Neuronal stem cell (in vitro differentiated cells): ENCODE measurements around the gene FYN.
A peak's percentile ranks its signal among the peaks of the same experiment; 100 is the strongest.

Experiments
- DNase-seq: peaks from one replicate; pipeline ENCODE4 v3.0.0-alpha.2; 2013; ENCODE audit warnings: low spot score
- H2AFZ ChIP-seq: one replicate; pipeline ENCODE4 v1.6.1; 2013; ENCODE audit warnings: mild to moderate bottlenecking, low read length, inconsistent platforms
- H2AK5ac ChIP-seq: 2 replicates; pipeline ENCODE4 v1.6.1; 2013; ENCODE audit warnings: low read depth, mild to moderate bottlenecking, inconsistent platforms, low read length, moderate library complexity, mixed read lengths
- H2BK120ac ChIP-seq: 2 replicates; pipeline ENCODE4 v1.6.1; 2013; ENCODE audit warnings: low read depth, mild to moderate bottlenecking, inconsistent platforms, low read length, moderate library complexity, mixed read lengths
- H2BK12ac ChIP-seq: one replicate; pipeline ENCODE4 v1.6.1; 2013; ENCODE audit warnings: low read length, inconsistent platforms
- H2BK15ac ChIP-seq: 2 replicates; pipeline ENCODE4 v1.6.1; 2013; ENCODE audit warnings: mild to moderate bottlenecking, low read length, inconsistent platforms, mixed read lengths
- H2BK5ac ChIP-seq: one replicate; pipeline ENCODE4 v1.6.1; 2013; ENCODE audit warnings: inconsistent platforms, mild to moderate bottlenecking, low read length, moderate library complexity
- H3K14ac ChIP-seq: one replicate; pipeline ENCODE4 v1.6.1; 2013; ENCODE audit warnings: low read length, inconsistent platforms
- H3K18ac ChIP-seq: 2 replicates; pipeline ENCODE4 v1.6.1; 2013; ENCODE audit warnings: low read length, inconsistent platforms
- H3K23ac ChIP-seq: 2 replicates; pipeline ENCODE4 v1.6.1; 2013; ENCODE audit warnings: low read depth, mild to moderate bottlenecking, mixed read lengths, low read length, inconsistent platforms; ENCODE audit not compliant: poor library complexity
- H3K27ac ChIP-seq: replicated peaks from 3 replicates; pipeline ENCODE4 v1.5.1; 2013; ENCODE audit warnings: low read length, inconsistent platforms
- H3K27me3 ChIP-seq, 3 experiments: 2 replicates each; pipeline ENCODE4 v1.6.1; 2013; ENCODE audit warnings: low read length in 3 of 3, mild to moderate bottlenecking in 2 of 3, inconsistent platforms in 1 of 3, low read depth in 1 of 3, mixed read lengths in 1 of 3, moderate library complexity in 1 of 3; ENCODE audit not compliant: control insufficient read depth in 3 of 3, insufficient read depth in 3 of 3
- H3K36me3 ChIP-seq, 2 donors: replicated peaks in 1 of 2; 2 replicates each; pipeline ENCODE4 v1.6.1; 2013; ENCODE audit warnings: low read length in 2 of 2; ENCODE audit not compliant: control insufficient read depth in 2 of 2, insufficient read depth in 2 of 2
- H3K4ac ChIP-seq: 2 replicates; pipeline ENCODE4 v1.6.1; 2013; ENCODE audit warnings: inconsistent platforms, mild to moderate bottlenecking, low read length, moderate library complexity
- H3K4me1 ChIP-seq, 2 donors: 1 replicate in 1 of 2; 2 replicates in 1 of 2; pipeline ENCODE4 v1.6.1; 2013; ENCODE audit warnings: low read length in 2 of 2, low read depth in 1 of 2; ENCODE audit not compliant: control insufficient read depth in 2 of 2, insufficient read depth in 1 of 2
- H3K4me2 ChIP-seq: one replicate; pipeline ENCODE4 v1.6.1; 2013; ENCODE audit warnings: mild to moderate bottlenecking, low read length, inconsistent platforms; ENCODE audit not compliant: insufficient read depth, poor library complexity, severe bottlenecking
- H3K4me3 ChIP-seq, 2 donors: 2 replicates each; pipeline ENCODE4 v1.5.1; 2013; ENCODE audit warnings: low read length in 2 of 2, mild to moderate bottlenecking in 2 of 2, inconsistent platforms in 1 of 2, moderate library complexity in 1 of 2
- H3K79me1 ChIP-seq: one replicate; pipeline ENCODE4 v1.6.1; 2013; ENCODE audit warnings: low read depth, mild to moderate bottlenecking, inconsistent platforms, low read length, moderate library complexity
- H3K9ac ChIP-seq: one replicate; pipeline ENCODE4 v1.6.1; 2013; ENCODE audit warnings: mild to moderate bottlenecking, low read depth, low read length, inconsistent platforms; ENCODE audit not compliant: poor library complexity
- H3K9me3 ChIP-seq, 2 donors: replicated peaks in 1 of 2; 2 replicates each; pipeline versions ENCODE3 to v1.6.1; 2013; ENCODE audit warnings: low read length in 2 of 2, mild to moderate bottlenecking in 2 of 2, inconsistent platforms in 1 of 2, low read depth in 1 of 2, mixed read lengths in 1 of 2, moderate library complexity in 1 of 2; ENCODE audit not compliant: control insufficient read depth in 2 of 2, insufficient read depth in 1 of 2
- H4K8ac ChIP-seq: one replicate; pipeline ENCODE4 v1.6.1; 2013; ENCODE audit warnings: low read depth, mild to moderate bottlenecking, inconsistent platforms, low read length, moderate library complexity
- H4K91ac ChIP-seq: one replicate; pipeline ENCODE4 v1.6.1; 2013; ENCODE audit warnings: low read length, low read depth, mild to moderate bottlenecking, inconsistent platforms; ENCODE audit not compliant: poor library complexity
- WGBS, 2 donors: extraction: QIAGEN DNeasy Blood & Tissue Kit; methylation state at CpG; one replicate each; pipeline ENCODE4 v1.1.7; 2013; ENCODE audit warnings: missing lambda C conversion rate in 2 of 2, mixed read lengths in 1 of 2; ENCODE audit not compliant: insufficient read length in 2 of 2, insufficient replicate concordance in 1 of 2; ENCODE audit errors: extremely low coverage in 2 of 2; 5-methylcytosine and 5-hydroxymethylcytosine counted together

Gene FYN

DNA sequence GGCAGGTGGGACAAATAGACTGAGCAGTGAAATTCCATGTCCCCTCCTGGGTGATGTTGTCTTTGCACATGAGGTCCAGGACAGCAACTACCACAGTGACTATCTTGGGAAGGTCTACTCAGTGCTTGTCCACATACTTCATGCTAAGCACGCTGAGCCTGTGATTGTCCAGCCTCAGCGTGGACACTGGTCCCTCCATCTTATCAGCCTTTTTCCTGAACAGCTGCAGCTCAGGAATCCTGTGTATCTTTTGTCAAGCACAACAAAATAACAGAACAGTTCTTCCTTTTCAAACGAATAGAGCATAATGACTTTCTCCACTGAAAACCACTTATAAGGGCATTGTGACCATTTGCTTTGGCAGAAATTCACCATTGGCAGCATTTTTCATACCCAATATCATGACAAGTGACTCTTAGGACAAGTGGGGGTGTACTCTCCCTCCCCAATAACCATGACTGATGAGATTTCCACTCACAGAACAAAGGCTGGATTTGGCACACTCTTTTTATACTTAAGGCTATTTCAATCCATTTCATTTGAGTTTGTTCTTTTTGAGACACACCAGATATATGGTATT is 90.3 kb downstream of the FYN start:
- Histone ChIP-seq H3K9me3 (peaks cover 0 to 9% of the 10 kb centered on the region in 2 donors), H3K23ac (no peak overlapping the region), H2BK120ac (no peak overlapping the region), H3K27me3 (no peaks in the 10 kb centered on the region), H3K9ac (no peak overlapping the region), H2AFZ (no peak overlapping the region), H3K18ac (no peak overlapping the region), H3K4me2 (no peak overlapping the region), H4K91ac (no peak overlapping the region), H2BK12ac (no peak overlapping the region), H3K79me1 (no peaks in the 10 kb centered on the region), H3K4me3 (no peak overlapping the region), H4K8ac (no peak overlapping the region), H3K14ac (no peak overlapping the region), H3K4me1 (peaks cover 5 to 16% of the 10 kb centered on the region in 2 donors), H3K27ac (no peak overlapping the region), H3K36me3 (peaks cover 3 to 63% of the 10 kb centered on the region in 2 donors), H2BK15ac (no peak overlapping the region), H2AK5ac (no peak overlapping the region), H2BK5ac (no peak overlapping the region), H3K4ac (no peak overlapping the region)
- no peak for DNase-seq
- WGBS, 2 donors: no CpG with 5 or more reads among the region's 3 CpGs

DNA sequence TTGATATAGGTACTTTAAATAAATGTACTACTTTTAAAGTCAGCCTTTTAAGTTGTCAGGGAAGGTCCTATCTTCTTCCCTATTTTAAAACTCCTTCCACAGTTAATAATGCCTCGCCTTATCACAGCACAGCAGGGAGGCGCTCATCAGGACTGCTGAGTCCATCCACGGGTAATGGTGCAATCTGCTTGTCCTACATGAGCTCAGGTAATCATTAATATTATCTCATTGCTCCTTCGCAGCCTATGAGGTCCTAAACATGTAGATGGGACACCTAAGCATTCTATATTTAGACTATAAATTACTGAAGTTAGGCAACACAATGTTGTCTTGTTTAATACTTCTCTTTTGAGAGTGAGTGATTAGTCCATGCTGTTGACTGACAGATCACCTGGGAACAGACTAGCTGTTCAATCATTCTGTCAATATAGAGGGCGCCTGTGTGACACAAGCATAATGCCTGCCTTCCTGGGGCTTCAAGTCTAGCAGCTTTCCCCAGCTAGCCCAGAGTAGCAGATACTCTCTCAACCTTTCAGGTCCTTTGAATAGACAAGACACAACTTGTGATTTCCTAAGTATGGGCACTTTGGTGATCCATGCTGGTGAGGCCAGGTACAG is 91.0 kb downstream of the FYN start:
- Histone ChIP-seq H3K4me3 (no peak overlapping the region), H4K8ac (no peak overlapping the region), H3K18ac (no peak overlapping the region), H2AFZ (no peak overlapping the region), H3K4me1 (peaks cover 1 to 10% of the 10 kb centered on the region in 2 donors), H3K23ac (no peak overlapping the region), H3K9ac (no peak overlapping the region), H3K36me3 (peaks cover 3 to 64% of the 10 kb centered on the region in 2 donors), H3K4ac (no peak overlapping the region), H3K27me3 (no peaks in the 10 kb centered on the region), H2BK12ac (no peak overlapping the region), H2BK15ac (no peak overlapping the region), H3K79me1 (no peaks in the 10 kb centered on the region), H3K4me2 (no peak overlapping the region), H2BK5ac (no peak overlapping the region), H3K27ac (no peak overlapping the region), H2AK5ac (no peak overlapping the region), H2BK120ac (no peak overlapping the region), H3K14ac (no peak overlapping the region), H3K9me3 (peaks cover 0 to 9% of the 10 kb centered on the region in 2 donors), H4K91ac (no peak overlapping the region)
- WGBS, 2 donors: no CpG with 5 or more reads among the region's 5 CpGs
- DNase-seq: no peak

DNA sequence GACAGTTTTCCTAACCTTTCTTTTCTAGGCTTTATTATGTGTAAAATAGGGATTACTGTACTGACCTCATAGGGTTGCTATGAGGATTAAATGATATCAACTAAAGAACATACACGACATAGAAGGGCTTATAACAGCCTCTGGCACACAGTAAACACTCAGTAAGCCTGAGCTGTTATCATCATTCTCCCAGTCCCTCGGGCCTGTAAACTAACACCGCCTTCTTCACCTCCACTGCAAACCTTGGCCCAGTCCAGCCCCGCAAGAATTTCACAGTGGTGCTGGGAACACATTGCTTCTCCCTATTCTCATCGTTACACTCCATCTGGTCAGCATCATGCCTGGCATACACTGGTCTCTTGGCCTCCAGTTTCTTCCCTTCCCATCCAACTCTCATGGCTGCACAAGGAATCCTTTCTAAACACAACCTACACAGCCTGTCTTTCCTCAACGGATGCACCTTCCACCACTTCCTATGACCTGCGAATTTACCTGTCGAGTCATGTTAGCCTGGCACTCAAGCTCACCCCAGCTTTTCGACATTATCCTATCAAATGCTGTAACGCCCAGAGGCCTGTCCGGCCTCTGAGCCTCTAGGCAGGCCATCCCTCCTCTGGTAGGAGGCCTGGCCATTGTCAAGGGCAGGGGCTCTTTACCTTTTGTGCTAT is 92.1 kb downstream of the FYN start:
- Histone ChIP-seq H2BK120ac (no peak overlapping the region), H2BK12ac (no peak overlapping the region), H3K18ac (no peak overlapping the region), H3K23ac (no peak overlapping the region), H2BK15ac (no peak overlapping the region), H4K91ac (no peak overlapping the region), H3K9ac (no peak overlapping the region), H3K4ac (no peak overlapping the region), H2BK5ac (no peak overlapping the region), H3K27ac (peak overlapping the region; percentile 21), H3K36me3 (peaks cover 3 to 74% of the 10 kb centered on the region in 2 donors), H3K79me1 (no peaks in the 10 kb centered on the region), H3K4me1 (peaks cover 1 to 10% of the 10 kb centered on the region in 2 donors), H3K14ac (no peak overlapping the region), H3K27me3 (no peaks in the 10 kb centered on the region), H3K4me2 (no peak overlapping the region), H4K8ac (no peak overlapping the region), H2AFZ (no peak overlapping the region), H2AK5ac (no peak overlapping the region), H3K9me3 (peaks cover 0 to 9% of the 10 kb centered on the region in 2 donors), H3K4me3 (no peak overlapping the region)
- WGBS, 2 donors: no CpG with 5 or more reads among the region's 11 CpGs
- no peak for DNase-seq

DNA sequence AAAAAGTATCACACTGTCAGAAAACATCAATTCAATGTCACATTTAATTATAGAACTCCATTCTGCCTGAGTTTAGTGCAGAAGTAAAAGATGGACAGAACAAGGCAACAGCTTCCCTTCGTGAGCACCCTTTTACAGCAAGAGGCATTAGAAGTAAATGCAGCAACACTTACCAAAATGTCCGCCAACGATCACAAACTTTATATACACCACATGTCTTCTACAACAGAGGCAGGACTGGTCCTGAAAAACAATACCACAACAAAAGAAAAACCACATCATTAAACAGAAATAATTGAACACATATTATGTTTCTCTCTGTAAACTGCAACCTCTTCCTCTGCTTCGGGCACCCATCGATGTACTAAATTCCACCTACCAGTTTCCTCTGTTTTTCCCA is 92.9 kb downstream of the FYN start:
- no peak overlapping the region for H3K18ac ChIP-seq
- no peak overlapping the region for H2BK5ac ChIP-seq
- no peaks in the 10 kb centered on the region for H3K27me3 ChIP-seq
- H3K9ac ChIP-seq: no peak overlapping the region
- no peak overlapping the region for H4K8ac ChIP-seq
- no peak overlapping the region for H4K91ac ChIP-seq
- H2AK5ac ChIP-seq: no peak overlapping the region
- no peak overlapping the region for H3K4me3 ChIP-seq
- no peak overlapping the region for H2BK12ac ChIP-seq
- no peaks in the 10 kb centered on the region for H3K79me1 ChIP-seq
- H3K4me1 ChIP-seq: peaks cover 1 to 10% of the 10 kb centered on the region in 2 donors
- H3K36me3 ChIP-seq: peaks cover 3 to 81% of the 10 kb centered on the region in 2 donors
- H2AFZ ChIP-seq: no peak overlapping the region
- H3K4me2 ChIP-seq: no peak overlapping the region
- no peak overlapping the region for H2BK120ac ChIP-seq
- no peak for DNase-seq
- H3K14ac ChIP-seq: no peak overlapping the region
- no peak overlapping the region for H2BK15ac ChIP-seq
- WGBS, 2 donors: no CpG with 5 or more reads among the region's 5 CpGs
- no peak overlapping the region for H3K27ac ChIP-seq
- no peak overlapping the region for H3K23ac ChIP-seq
- no peak overlapping the region for H3K4ac ChIP-seq
- H3K9me3 ChIP-seq: peaks cover 0 to 9% of the 10 kb centered on the region in 2 donors
